Progenitor cell of endocrine pancreas (in vitro differentiated cells): ENCODE results near the gene NRP1. TPM values are rescaled to one million over a fixed set of nuclear protein-coding genes. Genes with fewer than 3 reads are reported as not detected.

Experiments used
- DNase-seq: peaks from one replicate; pipeline ENCODE4 v3.0.0; 2021; ENCODE audit warnings: low spot score; ENCODE audit not compliant: unreplicated experiment
- H3K27ac Mint-ChIP-seq: 2 replicates; pipeline ENCODE4 v1.8.0; 2021; ENCODE audit warnings: mild to moderate bottlenecking, moderate library complexity, mixed read lengths
- H3K27me3 Mint-ChIP-seq: 2 replicates; pipeline ENCODE4 v1.8.0; 2021; ENCODE audit warnings: mixed read lengths
- H3K36me3 Mint-ChIP-seq: 2 replicates; pipeline ENCODE4 v1.8.0; 2022; ENCODE audit warnings: mixed read lengths; ENCODE audit not compliant: insufficient read depth
- H3K4me1 Mint-ChIP-seq: 2 replicates; pipeline ENCODE4 v1.8.0; 2021; ENCODE audit warnings: low read depth, mixed read lengths
- H3K4me3 Mint-ChIP-seq: 2 replicates; pipeline ENCODE4 v1.8.0; 2021; ENCODE audit warnings: low read depth, mild to moderate bottlenecking, moderate library complexity, mixed read lengths
- H3K9me3 Mint-ChIP-seq: 2 replicates; pipeline ENCODE4 v1.8.0; 2021; ENCODE audit warnings: low read depth, mixed read lengths
- total RNA-seq: library from RNA; stranded (reverse); gene quantifications from 2 replicates; pipeline ENCODE4 v1.2.1, GENCODE V29; 2021
- TF ChIP-seq, protein P1 (sequence below): fragments of 200-600 bp; sonication (generic); IDR thresholded peaks from one replicate; pipeline ENCODE4 v1.5.0; 2021; ENCODE audit warnings: antibody characterized with exemption, mild to moderate bottlenecking; ENCODE audit not compliant: unreplicated experiment

The NRP1 gene
- total RNA-seq, 1 donor from 2014 or later = 33.4 TPM

DNA sequence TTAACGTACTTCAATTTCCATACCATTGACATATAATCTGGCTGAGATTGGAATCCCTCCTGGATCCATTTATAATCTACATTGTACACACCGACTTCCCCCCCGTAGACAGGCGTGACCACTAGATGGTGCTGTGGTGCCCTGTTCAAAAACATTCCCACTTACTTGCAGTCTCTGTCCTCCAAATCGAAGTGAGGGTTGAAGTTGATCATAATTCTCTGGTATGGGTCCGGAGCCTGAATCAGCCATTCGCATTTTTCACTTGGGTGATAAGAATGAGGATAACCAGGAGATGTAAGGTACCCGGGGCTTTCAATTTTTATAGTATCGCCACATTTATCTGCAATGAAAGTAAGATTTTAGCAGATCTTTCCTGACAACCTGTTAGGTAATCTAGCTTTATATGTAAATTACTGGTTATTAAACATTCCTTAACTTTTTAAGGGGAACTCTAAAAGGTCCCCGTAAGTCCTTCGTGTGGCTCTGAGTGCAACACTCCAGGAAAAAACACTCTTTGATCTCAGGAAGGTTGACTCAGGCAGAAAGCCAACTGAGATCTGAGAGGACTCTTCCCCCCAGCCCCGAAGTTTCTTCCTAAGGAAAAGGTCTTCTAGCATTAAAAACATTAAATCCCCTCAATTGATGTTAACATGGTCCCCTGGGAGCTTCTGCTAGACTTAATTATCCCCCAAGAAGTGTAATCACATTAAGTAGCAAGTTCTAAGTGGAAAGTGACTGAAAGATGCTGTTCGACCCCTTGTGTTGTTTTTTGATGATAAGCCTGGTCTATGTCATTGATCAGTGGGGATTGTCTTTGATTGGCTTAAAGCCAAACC is 3.7 kb downstream of the NRP1 start:
- Mint-ChIP-seq H3K4me1 (peaks cover 41% of the 10 kb centered on the region), H3K36me3 (peaks cover 12% of the 10 kb centered on the region), H3K27me3 (no peaks in the 10 kb centered on the region), H3K9me3 (no peaks in the 10 kb centered on the region), H3K27ac (no peak overlapping the region), H3K4me3 (peak overlapping the region; percentile 33)
- TF ChIP-seq, protein P1, sequence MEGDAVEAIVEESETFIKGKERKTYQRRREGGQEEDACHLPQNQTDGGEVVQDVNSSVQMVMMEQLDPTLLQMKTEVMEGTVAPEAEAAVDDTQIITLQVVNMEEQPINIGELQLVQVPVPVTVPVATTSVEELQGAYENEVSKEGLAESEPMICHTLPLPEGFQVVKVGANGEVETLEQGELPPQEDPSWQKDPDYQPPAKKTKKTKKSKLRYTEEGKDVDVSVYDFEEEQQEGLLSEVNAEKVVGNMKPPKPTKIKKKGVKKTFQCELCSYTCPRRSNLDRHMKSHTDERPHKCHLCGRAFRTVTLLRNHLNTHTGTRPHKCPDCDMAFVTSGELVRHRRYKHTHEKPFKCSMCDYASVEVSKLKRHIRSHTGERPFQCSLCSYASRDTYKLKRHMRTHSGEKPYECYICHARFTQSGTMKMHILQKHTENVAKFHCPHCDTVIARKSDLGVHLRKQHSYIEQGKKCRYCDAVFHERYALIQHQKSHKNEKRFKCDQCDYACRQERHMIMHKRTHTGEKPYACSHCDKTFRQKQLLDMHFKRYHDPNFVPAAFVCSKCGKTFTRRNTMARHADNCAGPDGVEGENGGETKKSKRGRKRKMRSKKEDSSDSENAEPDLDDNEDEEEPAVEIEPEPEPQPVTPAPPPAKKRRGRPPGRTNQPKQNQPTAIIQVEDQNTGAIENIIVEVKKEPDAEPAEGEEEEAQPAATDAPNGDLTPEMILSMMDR = peak; percentile 93
- peak; percentile 77 for DNase-seq

DNA sequence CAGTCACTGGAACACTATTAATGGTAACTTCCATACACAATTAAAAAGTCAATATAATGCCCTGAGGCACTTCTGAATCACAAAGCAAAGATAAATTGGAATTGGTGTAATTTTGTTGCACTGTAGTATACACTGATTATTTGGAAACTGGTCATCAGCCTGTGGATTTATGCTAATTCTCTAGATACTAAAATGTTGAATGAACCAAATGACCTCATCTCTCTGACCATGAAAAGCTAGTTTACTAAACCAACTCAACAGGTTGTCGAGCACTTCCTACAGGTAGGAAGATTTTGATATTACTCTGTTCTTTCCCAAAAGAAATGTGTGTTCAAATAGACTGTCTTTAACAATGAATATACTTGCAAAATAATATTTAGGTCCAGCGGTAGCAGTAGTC is 5.3 kb downstream of the NRP1 start:
- TF ChIP-seq, protein P1 = no peak
- H3K27ac Mint-ChIP-seq = no peak overlapping the region
- H3K4me1 Mint-ChIP-seq = peaks cover 43% of the 10 kb centered on the region
- peaks cover 12% of the 10 kb centered on the region for H3K36me3 Mint-ChIP-seq
- H3K9me3 Mint-ChIP-seq = no peaks in the 10 kb centered on the region
- DNase-seq = no peak
- no peaks in the 10 kb centered on the region for H3K27me3 Mint-ChIP-seq
- H3K4me3 Mint-ChIP-seq = no peak overlapping the region

DNA sequence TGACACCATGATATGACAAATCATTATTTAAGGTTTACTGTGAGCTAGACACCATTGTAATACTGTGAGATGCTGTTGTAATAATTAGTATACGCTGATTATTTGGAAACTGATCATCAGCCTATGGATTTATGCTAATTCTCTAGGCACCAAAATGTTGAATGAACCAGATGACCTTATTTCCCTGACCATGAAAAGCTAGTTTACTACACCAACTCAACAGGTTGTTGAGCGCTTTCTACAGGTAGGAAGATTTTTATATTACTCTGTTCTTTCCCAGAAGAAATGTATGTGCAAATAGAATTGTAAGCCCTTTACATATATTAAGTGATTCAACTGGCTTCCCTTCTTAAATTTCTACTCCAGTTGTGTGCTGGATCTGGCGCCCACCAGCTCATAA is 6.2 kb downstream of the NRP1 start:
- H3K27me3 Mint-ChIP-seq = no peaks in the 10 kb centered on the region
- TF ChIP-seq, protein P1 = no peak
- peaks cover 39% of the 10 kb centered on the region for H3K4me1 Mint-ChIP-seq
- H3K36me3 Mint-ChIP-seq = peaks cover 16% of the 10 kb centered on the region
- H3K9me3 Mint-ChIP-seq = no peaks in the 10 kb centered on the region
- H3K27ac Mint-ChIP-seq = no peak overlapping the region
- DNase-seq = no peak
- no peak overlapping the region for H3K4me3 Mint-ChIP-seq

DNA sequence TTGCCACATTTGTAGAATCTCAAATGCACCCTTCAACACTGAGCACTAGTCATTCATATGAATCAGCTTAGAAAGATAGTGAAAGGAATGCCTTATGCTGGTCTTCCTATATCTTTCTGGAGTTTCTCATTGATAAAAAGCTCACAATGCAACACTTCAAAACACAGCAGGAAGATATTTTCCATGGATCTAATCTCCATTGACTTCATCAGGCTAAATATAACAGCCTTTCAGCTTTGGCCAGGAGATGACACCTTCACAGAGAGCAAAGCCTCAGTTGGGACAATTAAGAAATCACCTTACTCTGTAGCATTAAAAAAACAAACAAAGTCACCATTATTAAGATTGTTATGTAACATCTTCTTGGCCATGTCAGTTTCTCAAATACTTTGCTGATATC is 6.7 kb downstream of the NRP1 start:
- DNase-seq = no peak
- TF ChIP-seq, protein P1 = peak; percentile 13
- Mint-ChIP-seq H3K9me3 (no peaks in the 10 kb centered on the region), H3K4me3 (no peak overlapping the region), H3K36me3 (peaks cover 17% of the 10 kb centered on the region), H3K4me1 (peaks cover 34% of the 10 kb centered on the region), H3K27ac (no peak overlapping the region), H3K27me3 (no peaks in the 10 kb centered on the region)

DNA sequence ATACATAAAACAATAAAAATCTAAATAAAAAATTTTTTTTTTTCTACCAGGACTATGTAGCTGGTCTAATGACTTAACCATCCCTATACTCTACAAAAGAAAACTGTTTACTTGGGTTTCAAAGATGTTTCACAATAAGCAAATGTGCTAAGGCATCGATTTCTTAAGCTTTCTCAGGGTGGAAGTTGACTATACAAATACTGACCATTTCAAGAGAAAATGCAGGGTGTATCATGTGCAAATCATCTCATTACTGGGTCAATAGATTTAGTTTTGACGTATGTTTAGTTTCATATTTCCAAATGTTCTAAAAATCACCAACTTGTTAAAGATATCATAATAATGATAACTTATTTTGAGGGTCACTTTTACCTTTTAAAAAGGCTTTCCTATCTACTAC is 7.5 kb downstream of the NRP1 start:
- H3K4me3 Mint-ChIP-seq = no peak overlapping the region
- no peak for DNase-seq
- H3K27ac Mint-ChIP-seq = no peak overlapping the region
- peaks cover 29% of the 10 kb centered on the region for H3K4me1 Mint-ChIP-seq
- H3K27me3 Mint-ChIP-seq = no peaks in the 10 kb centered on the region
- H3K9me3 Mint-ChIP-seq = no peaks in the 10 kb centered on the region
- TF ChIP-seq, protein P1 = no peak
- H3K36me3 Mint-ChIP-seq = peaks cover 18% of the 10 kb centered on the region
